Esophagus muscularis mucosa (tissue), 4 donors: Measurements from ENCODE around the gene TMEM41B. TPM values are rescaled to one million over a fixed set of nuclear protein-coding genes. Genes with fewer than 3 reads are reported as not detected.
"Not testable (repeated sequence)": the region's sequence is repeated elsewhere in the genome, so short reads cannot be mapped to it uniquely, and the experiment has no call there.

ENCODE experiments used
- DNase-seq: peaks from one replicate; pipeline ENCODE4 v3.0.0-alpha.2; 2017; ENCODE audit errors: extremely low spot score
- H3K27ac ChIP-seq, 4 donors: fragments of 200-600 bp; sonication (generic); replicated peaks in 1 of 4; 1 replicate in 3 of 4; 2 replicates in 1 of 4; pipeline ENCODE4 v1.5.1; 2016 to 2019; ENCODE audit warnings: mild to moderate bottlenecking in 1 of 4
- H3K27me3 ChIP-seq, 4 donors: fragments of 200-600 bp; sonication (generic); one replicate each; pipeline versions ENCODE4 v1.5.1 to v1.6.0; 2016 to 2019
- H3K36me3 ChIP-seq, 4 donors: fragments of 200-600 bp; sonication (generic); one replicate each; pipeline ENCODE4 v1.5.1; 2016 to 2019
- H3K4me1 ChIP-seq, 4 donors: fragments of 200-600 bp; sonication (generic); one replicate each; pipeline ENCODE4 v1.5.1; 2016 to 2019
- H3K4me3 ChIP-seq, 4 donors: fragments of 200-600 bp; sonication (generic); 1 replicate in 2 of 4; 2 replicates in 2 of 4; pipeline ENCODE4 v1.5.1; 2016 to 2019; ENCODE audit warnings: mild to moderate bottlenecking in 4 of 4, moderate library complexity in 1 of 4
- H3K9me3 ChIP-seq, 4 donors: fragments of 200-600 bp; sonication (generic); 1 replicate in 3 of 4; 2 replicates in 1 of 4; pipeline ENCODE4 v1.5.1; 2016 to 2019
- EP300 ChIP-seq: sonication (generic); formaldehyde crosslinking; IDR thresholded peaks from one replicate; pipeline ENCODE4 v1.6.1; 2017; ENCODE audit warnings: antibody characterized with exemption
- POLR2A ChIP-seq: fragments of 450-650 bp; IDR thresholded peaks from one replicate; pipeline ENCODE4 v1.6.1; 2017; ENCODE audit warnings: antibody characterized with exemption, moderate library complexity, mild to moderate bottlenecking, low read depth
- POLR2AphosphoS5 ChIP-seq, 2 donors: sonication (generic); formaldehyde crosslinking; IDR thresholded peaks; one replicate each; pipeline ENCODE4 v1.6.1; 2017; ENCODE audit warnings: antibody characterized with exemption in 2 of 2
- WGBS: methylation state at CpG from one replicate; pipeline ENCODE4 v1.1.5; 2018; 5-methylcytosine and 5-hydroxymethylcytosine counted together
- intact Hi-C: fragments of 100-400 bp; cut with DNase I; formaldehyde crosslinking; loops from one replicate; pipeline ENCODE4 v1.15.1; 2023
- total RNA-seq, 4 donors: library from RNA; depleted of rRNA; stranded (reverse); fragments of >200 nt; gene quantifications; one replicate each; pipeline versions ENCODE4 v1.1.0 to v1.2.1, GENCODE V29; 2016
- TF ChIP-seq, protein P1 (sequence below), 3 experiments: fragments of 200-600 bp in 2 of 3; fragments of 450-650 bp in 1 of 3; sonication (generic) in 2 of 3; IDR thresholded peaks; one replicate each; pipeline ENCODE4 v1.5.1; 2017 to 2019; ENCODE audit warnings: antibody characterized with exemption in 3 of 3, mild to moderate bottlenecking in 2 of 3, moderate library complexity in 1 of 3

Gene TMEM41B
- total RNA-seq, 4 donors from 2014 or later = 13.3 to 21.1 (median 17.4) TPM

DNA sequence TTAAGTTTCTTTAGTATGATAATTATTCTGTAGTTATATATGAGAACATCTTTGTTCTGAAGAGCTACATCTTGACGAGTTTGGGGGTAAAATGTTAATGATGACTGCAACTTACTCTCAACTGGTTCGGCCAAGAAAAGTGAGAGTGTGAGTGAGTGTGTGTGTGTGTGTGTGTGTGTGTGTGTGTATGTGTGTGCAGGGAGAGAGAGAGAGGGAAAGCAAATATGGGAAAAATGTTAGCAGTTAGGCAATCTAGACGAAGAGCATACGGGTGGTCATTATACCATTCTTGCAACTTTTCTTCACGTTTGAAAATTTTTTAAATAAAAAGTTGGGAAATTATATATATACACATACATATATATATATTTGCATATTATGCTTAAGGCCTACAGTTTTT lies 18.3 kb upstream of the TMEM41B start:
- DNase-seq = no peak
- peaks cover 0 to 4% (median 0%) of the 10 kb centered on the region in 4 donors for H3K4me1 ChIP-seq
- H3K27me3 ChIP-seq = no peaks in the 10 kb centered on the region
- no peak overlapping the region for H3K4me3 ChIP-seq
- TF ChIP-seq POLR2A = no peak
- TF ChIP-seq, protein P1, sequence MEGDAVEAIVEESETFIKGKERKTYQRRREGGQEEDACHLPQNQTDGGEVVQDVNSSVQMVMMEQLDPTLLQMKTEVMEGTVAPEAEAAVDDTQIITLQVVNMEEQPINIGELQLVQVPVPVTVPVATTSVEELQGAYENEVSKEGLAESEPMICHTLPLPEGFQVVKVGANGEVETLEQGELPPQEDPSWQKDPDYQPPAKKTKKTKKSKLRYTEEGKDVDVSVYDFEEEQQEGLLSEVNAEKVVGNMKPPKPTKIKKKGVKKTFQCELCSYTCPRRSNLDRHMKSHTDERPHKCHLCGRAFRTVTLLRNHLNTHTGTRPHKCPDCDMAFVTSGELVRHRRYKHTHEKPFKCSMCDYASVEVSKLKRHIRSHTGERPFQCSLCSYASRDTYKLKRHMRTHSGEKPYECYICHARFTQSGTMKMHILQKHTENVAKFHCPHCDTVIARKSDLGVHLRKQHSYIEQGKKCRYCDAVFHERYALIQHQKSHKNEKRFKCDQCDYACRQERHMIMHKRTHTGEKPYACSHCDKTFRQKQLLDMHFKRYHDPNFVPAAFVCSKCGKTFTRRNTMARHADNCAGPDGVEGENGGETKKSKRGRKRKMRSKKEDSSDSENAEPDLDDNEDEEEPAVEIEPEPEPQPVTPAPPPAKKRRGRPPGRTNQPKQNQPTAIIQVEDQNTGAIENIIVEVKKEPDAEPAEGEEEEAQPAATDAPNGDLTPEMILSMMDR (IDR thresholded peaks at IDR 0.05) = no peak
- TF ChIP-seq EP300 = no peak
- no peak for TF ChIP-seq POLR2AphosphoS5 (IDR thresholded peaks at IDR 0.05)
- H3K27ac ChIP-seq = no peak overlapping the region
- intact Hi-C loops = no loop called here
- H3K36me3 ChIP-seq = no peaks in the 10 kb centered on the region
- WGBS = 70% methylated on average over 5 of the region's 5 CpGs
- H3K9me3 ChIP-seq = no peaks in the 10 kb centered on the region

DNA sequence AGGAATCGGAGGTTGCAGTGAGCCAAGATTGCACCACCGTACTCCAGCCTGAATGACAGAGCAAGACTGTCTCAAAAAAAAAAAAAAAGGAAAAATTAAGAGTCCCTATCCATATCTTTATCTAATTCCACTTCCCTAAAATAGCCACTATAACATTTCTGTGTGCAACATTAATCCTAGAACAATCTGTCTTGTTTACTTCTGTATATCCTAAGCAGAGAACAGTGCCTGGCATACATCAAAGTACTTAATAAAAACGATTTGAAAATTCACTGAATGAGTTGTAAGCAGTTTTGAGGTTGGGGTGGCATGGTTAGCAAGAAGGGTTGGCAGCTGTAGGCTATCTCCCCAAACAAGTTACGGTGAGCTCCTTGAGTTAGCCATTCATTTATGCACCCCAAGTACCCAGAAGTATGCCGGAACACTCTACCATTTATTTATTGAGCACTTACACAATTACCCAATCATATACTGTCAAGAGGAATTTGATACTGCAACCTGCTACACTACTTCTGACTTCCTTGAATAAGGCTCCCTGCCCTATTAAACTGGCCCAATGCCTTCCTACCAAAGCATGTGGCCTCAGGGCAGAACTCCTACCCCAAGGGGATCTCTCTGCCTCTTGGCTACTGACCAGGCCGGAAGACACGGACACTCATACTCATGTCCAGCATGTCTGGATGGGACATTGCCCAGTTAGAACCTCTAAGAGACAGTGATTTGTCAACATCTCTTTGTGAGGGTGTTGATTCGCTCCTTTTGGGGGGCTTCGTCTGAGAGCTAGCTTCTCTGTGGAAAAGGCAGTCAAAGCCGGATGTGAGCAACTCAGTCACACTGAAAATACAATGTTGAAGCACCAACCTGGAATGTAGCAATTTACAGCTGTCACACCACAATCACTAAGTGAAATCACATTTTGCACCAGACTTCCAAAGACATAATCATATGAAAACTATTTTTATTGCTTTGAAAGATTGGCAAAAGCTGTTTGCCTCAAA lies 16.3 kb upstream of the TMEM41B start:
- 94% methylated on average over 9 of the region's 10 CpGs for WGBS
- DNase-seq = no peak
- intact Hi-C loops = no loop called here
- no peaks in the 10 kb centered on the region for H3K27me3 ChIP-seq
- H3K4me1 ChIP-seq = peaks cover 0 to 4% (median 0%) of the 10 kb centered on the region in 4 donors
- H3K9me3 ChIP-seq = no peaks in the 10 kb centered on the region
- no peak overlapping the region for H3K4me3 ChIP-seq
- no peak overlapping the region for H3K27ac ChIP-seq
- H3K36me3 ChIP-seq = no peaks in the 10 kb centered on the region
- TF ChIP-seq EP300 = no peak
- TF ChIP-seq, protein P1 (IDR thresholded peaks at IDR 0.05) = no peak
- TF ChIP-seq POLR2A = no peak
- TF ChIP-seq POLR2AphosphoS5 (IDR thresholded peaks at IDR 0.05) = no peak

DNA sequence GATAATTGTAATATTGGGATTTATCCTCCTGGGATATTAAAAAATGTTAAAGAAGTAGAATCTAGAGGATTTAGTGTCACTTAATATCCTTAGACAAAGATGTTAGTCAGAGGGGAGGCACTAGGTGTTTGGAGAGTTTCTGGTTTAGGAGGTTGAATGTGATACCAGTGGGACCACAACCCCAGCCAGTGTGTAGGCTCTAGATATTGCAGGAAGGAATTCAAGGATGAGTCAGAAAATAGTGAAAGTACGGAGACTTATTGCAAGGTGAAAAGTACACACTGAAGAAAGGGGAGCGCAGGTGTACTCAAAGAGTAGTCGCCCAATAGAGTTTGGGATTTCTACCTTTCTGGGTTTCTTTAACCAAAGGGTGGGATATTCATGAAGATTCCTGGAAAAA lies 5.7 kb upstream of the TMEM41B start:
- Histone ChIP-seq H3K9me3 (no peaks in the 10 kb centered on the region), H3K36me3 (no peaks in the 10 kb centered on the region), H3K4me1 (peaks cover 0 to 3% (median 3%) of the 10 kb centered on the region in 4 donors), H3K27me3 (peaks cover 0 to 14% (median 0%) of the 10 kb centered on the region in 4 donors), H3K4me3 (no peak overlapping the region), H3K27ac (no peak overlapping the region)
- TF ChIP-seq, protein P1 (IDR thresholded peaks at IDR 0.05) = no peak
- TF ChIP-seq POLR2A (no peak), POLR2AphosphoS5 (IDR thresholded peaks at IDR 0.05) (no peak), EP300 (no peak)
- no peak for DNase-seq
- WGBS = 92% methylated on average over 3 of the region's 3 CpGs
- intact Hi-C loops = no loop called here

DNA sequence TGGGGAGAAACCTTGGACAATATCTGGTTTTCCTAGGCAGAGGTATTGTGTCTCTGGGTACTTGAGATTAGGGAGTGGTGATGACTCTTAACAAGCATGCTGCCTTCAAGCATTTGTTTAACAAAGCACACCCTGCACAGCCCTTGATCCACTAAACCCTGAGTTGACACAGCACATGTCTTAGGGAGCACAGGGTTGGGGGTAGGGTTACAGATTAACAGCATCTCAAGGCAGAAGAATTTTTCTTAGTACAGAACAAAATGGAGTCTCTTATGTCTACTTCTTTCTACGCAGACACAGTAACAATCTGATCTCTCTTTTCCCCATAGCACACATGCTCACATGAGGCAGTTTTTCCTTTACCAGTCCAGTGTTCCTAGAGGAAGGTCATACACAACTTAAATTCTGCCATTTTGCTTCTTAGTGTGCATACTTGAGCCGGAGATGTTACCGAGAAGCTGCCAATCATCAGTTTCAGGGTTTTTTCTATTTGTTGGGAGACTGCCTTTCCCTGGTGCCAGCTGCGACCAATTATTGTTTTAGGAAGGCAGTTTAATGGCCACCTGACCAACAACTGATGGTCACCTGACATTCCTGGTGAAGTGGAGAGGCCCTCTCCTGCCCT lies 5.1 kb upstream of the TMEM41B start:
- H3K4me3 ChIP-seq, H3K9me3 ChIP-seq, DNase-seq, H3K36me3 ChIP-seq, H3K27ac ChIP-seq, H3K4me1 ChIP-seq: not testable (repeated sequence)
- WGBS = 88% methylated on average over 4 of the region's 4 CpGs
- H3K27me3 ChIP-seq = peaks cover 0 to 14% (median 0%) of the 10 kb centered on the region in 4 donors
- intact Hi-C loops = loop anchor here (10.0 kb wide), 1 partner anchor 145 kb away; the partner anchor contains the start of gene ZNF143

DNA sequence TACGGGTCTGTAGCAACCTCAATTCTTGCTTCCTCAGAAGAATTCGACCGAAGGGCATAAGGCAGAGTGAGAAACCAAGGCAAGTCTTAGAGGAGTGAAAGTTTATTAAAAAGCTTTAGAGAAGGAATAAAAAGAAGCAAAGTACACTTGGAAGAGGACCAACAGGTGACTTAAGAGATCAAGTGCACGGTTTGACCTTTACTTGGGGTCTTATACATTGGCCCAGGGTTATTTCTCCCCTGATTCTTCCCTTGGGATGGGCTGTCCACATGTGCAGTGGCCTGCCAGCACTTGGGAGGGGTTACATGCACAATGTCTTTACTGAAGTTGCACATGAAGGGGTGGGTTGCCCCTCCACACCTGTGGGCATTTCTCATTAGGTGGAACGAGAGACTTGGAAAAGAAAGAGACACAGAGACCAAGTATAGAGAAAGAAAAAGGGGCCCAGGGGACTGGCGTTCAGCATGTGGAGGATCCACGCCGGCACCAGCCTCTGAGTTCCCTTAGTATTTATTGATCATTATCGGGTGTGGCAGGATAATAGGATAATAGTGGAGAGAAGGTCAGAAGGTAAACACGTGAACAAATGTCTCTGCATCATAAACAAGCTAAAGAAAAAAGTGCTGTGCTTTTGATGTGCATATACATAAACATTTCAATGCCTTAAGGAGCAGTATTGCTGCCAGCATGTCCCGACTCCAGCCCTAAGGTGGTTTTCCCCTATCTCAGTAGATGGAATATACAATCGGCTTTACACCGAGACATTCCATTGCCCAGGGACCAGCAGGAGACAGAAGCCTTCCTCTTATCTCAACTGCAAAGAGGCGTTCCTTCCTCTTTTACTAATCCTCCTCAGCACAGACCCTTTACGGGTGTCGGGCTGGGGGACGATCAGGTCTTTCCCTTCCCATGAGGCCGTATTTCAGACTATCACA lies 4.3 kb upstream of the TMEM41B start:
- not testable (repeated sequence) for H3K27ac ChIP-seq, H3K4me1 ChIP-seq, H3K4me3 ChIP-seq, H3K9me3 ChIP-seq, DNase-seq, H3K36me3 ChIP-seq
- H3K27me3 ChIP-seq = peaks cover 0 to 14% (median 0%) of the 10 kb centered on the region in 4 donors
- intact Hi-C loops = loop anchor here (10.0 kb wide), 1 partner anchor 146 kb away; the partner anchor contains the start of gene ZNF143
- WGBS = 46% methylated on average over 18 of the region's 18 CpGs
